Smooth muscle cell (in vitro differentiated cells): Measurements from ENCODE around the gene JPH3. TPM values are rescaled to one million over a fixed set of nuclear protein-coding genes. Genes with fewer than 3 reads are reported as not detected.

Experiments
- DNase-seq: peaks from one replicate; lab custom pipeline; 2025; ENCODE audit not compliant: unreplicated experiment; lab: John Stamatoyannopoulos, UW
- H2AFZ ChIP-seq: fragments of 200-600 bp; sonication (generic); 2 replicates; pipeline ENCODE4 v1.6.0; 2016; ENCODE audit warnings: antibody characterized with exemption, low read depth, mild to moderate bottlenecking
- H3F3A ChIP-seq: fragments of 200-600 bp; sonication (generic); 2 replicates; pipeline ENCODE4 v1.6.0; 2017; ENCODE audit warnings: antibody characterized with exemption, low read depth
- H3K27ac ChIP-seq: fragments of 200-600 bp; sonication (generic); 2 replicates; pipeline ENCODE4 v1.5.1; 2016; ENCODE audit warnings: low read depth, mild to moderate bottlenecking
- H3K27me3 ChIP-seq: fragments of 200-600 bp; sonication (generic); 2 replicates; pipeline ENCODE4 v1.6.1; 2016; ENCODE audit warnings: low read depth, mild to moderate bottlenecking
- H3K36me3 ChIP-seq: fragments of 200-600 bp; sonication (generic); 2 replicates; pipeline ENCODE4 v1.5.1; 2016; ENCODE audit warnings: low read depth
- H3K4me1 ChIP-seq: fragments of 200-600 bp; sonication (generic); 2 replicates; pipeline ENCODE4 v1.5.1; 2016; ENCODE audit warnings: low read depth
- H3K4me2 ChIP-seq: fragments of 200-600 bp; sonication (generic); 2 replicates; pipeline ENCODE4 v1.6.0; 2016; ENCODE audit warnings: mild to moderate bottlenecking
- H3K4me3 ChIP-seq: fragments of 200-600 bp; sonication (generic); 2 replicates; pipeline ENCODE4 v1.5.1; 2016; ENCODE audit warnings: mild to moderate bottlenecking
- H3K79me2 ChIP-seq: fragments of 200-600 bp; sonication (generic); 2 replicates; pipeline ENCODE4 v1.6.0; 2016; ENCODE audit warnings: low read depth, mild to moderate bottlenecking
- H3K9ac ChIP-seq: fragments of 200-600 bp; sonication (generic); 2 replicates; pipeline ENCODE4 v1.6.0; 2016; ENCODE audit warnings: low read depth
- H3K9me3 ChIP-seq: fragments of 200-600 bp; sonication (generic); replicated peaks from 2 replicates; pipeline ENCODE4 v1.5.1; 2016; ENCODE audit warnings: low read depth
- H4K20me1 ChIP-seq: fragments of 200-600 bp; sonication (generic); 2 replicates; pipeline ENCODE4 v1.6.0; 2016; ENCODE audit warnings: low read depth
- CTCF ChIP-seq: fragments of 200-600 bp; sonication (generic); IDR thresholded peaks from 2 replicates; pipeline ENCODE4 v1.5.1; 2017; ENCODE audit warnings: borderline replicate concordance, mild to moderate bottlenecking, antibody characterized with exemption; ENCODE audit not compliant: insufficient read depth, poor library complexity, severe bottlenecking
- WGBS: methylation state at CpG from one replicate; pipeline ENCODE4 v1.1.7; 2016; ENCODE audit warnings: low lambda C conversion rate; 5-methylcytosine and 5-hydroxymethylcytosine counted together
- polyA plus RNA-seq: library from polyadenylated mRNA; unstranded; fragments of >200 nt; fragmentation: Nextera tagmentation; extraction: Ambion mirVana; gene quantifications from 2 replicates; pipeline ENCODE4 v1.2.1, GENCODE V29; 2016
- total RNA-seq: library from RNA; depleted of rRNA; stranded (reverse); fragments of >200 nt; gene quantifications from 2 replicates; pipeline ENCODE4 v1.2.3, GENCODE V29; 2014

Gene JPH3
- total and polyA plus RNA-seq, 2 experiments from 2014 or later = 2.1 to 2.4 TPM

- H3K79me2 ChIP-seq = no peaks in the 10 kb centered on the region
- no peaks in the 10 kb centered on the region for H3K27me3 ChIP-seq
- no peak overlapping the region for H3K4me3 ChIP-seq
- 92% methylated on average over 14 of the region's 14 CpGs for WGBS
- DNase-seq = no peak
- H2AFZ ChIP-seq = no peak overlapping the region
- H3F3A ChIP-seq = no peaks in the 10 kb centered on the region
- H3K27ac ChIP-seq = no peak overlapping the region
- H3K9me3 ChIP-seq = no peaks in the 10 kb centered on the region
- no peak overlapping the region for H3K4me2 ChIP-seq
- H3K9ac ChIP-seq = no peak overlapping the region
- H4K20me1 ChIP-seq = no peaks in the 10 kb centered on the region
- no peaks in the 10 kb centered on the region for H3K36me3 ChIP-seq
- no peak for TF ChIP-seq CTCF
- H3K4me1 ChIP-seq = no peaks in the 10 kb centered on the region
Observed at GRCh38 chr16:87691686-87692079, 89.4 kb downstream of the JPH3 start.

GRCh38 chr16:87692176-87692575 is 89.9 kb downstream of the JPH3 start:
- Histone ChIP-seq H3K9me3 (no peaks in the 10 kb centered on the region), H3K79me2 (no peaks in the 10 kb centered on the region), H3K4me3 (no peak overlapping the region), H3K9ac (no peak overlapping the region), H4K20me1 (no peaks in the 10 kb centered on the region), H3K27me3 (no peaks in the 10 kb centered on the region), H3F3A (no peaks in the 10 kb centered on the region), H3K27ac (no peak overlapping the region), H3K4me1 (no peaks in the 10 kb centered on the region), H2AFZ (no peak overlapping the region), H3K36me3 (no peaks in the 10 kb centered on the region), H3K4me2 (no peak overlapping the region)
- WGBS = 97% methylated on average over 7 of the region's 7 CpGs
- DNase-seq = no peak
- no peak for TF ChIP-seq CTCF

GRCh38 chr16:87692756-87693155 is 90.4 kb downstream of the JPH3 start:
- no peak for TF ChIP-seq CTCF
- no peak overlapping the region for H2AFZ ChIP-seq
- no peak overlapping the region for H3K4me3 ChIP-seq
- no peak for DNase-seq
- H3K27me3 ChIP-seq = no peaks in the 10 kb centered on the region
- H3K9ac ChIP-seq = no peak overlapping the region
- H3K27ac ChIP-seq = no peak overlapping the region
- no peaks in the 10 kb centered on the region for H4K20me1 ChIP-seq
- H3K9me3 ChIP-seq = no peaks in the 10 kb centered on the region
- WGBS = 93% methylated on average over 12 of the region's 12 CpGs
- H3F3A ChIP-seq = no peaks in the 10 kb centered on the region
- no peaks in the 10 kb centered on the region for H3K4me1 ChIP-seq
- H3K4me2 ChIP-seq = no peak overlapping the region
- no peaks in the 10 kb centered on the region for H3K36me3 ChIP-seq
- no peaks in the 10 kb centered on the region for H3K79me2 ChIP-seq

GRCh38 chr16:87693827-87694226 is 91.5 kb downstream of the JPH3 start:
- no peak overlapping the region for H3K9ac ChIP-seq
- H3F3A ChIP-seq = no peaks in the 10 kb centered on the region
- no peak overlapping the region for H2AFZ ChIP-seq
- no peaks in the 10 kb centered on the region for H3K27me3 ChIP-seq
- H3K4me1 ChIP-seq = no peaks in the 10 kb centered on the region
- no peak overlapping the region for H3K4me2 ChIP-seq
- no peak for DNase-seq
- no peaks in the 10 kb centered on the region for H3K9me3 ChIP-seq
- H4K20me1 ChIP-seq = no peaks in the 10 kb centered on the region
- H3K27ac ChIP-seq = no peak overlapping the region
- H3K79me2 ChIP-seq = no peaks in the 10 kb centered on the region
- H3K4me3 ChIP-seq = no peak overlapping the region
- no peaks in the 10 kb centered on the region for H3K36me3 ChIP-seq
- 97% methylated on average over 16 of the region's 16 CpGs for WGBS
- no peak for TF ChIP-seq CTCF
